ENCODE results near the gene ZDHHC9. TPM values are rescaled to one million over a fixed set of nuclear protein-coding genes. Genes with fewer than 3 reads are reported as not detected.
A peak's percentile ranks its signal among the peaks of the same experiment; 100 is the strongest.

Gene ZDHHC9
- total and polyA plus RNA-seq, 12 donors, result 4.2 to 22.8 (median 11.4) TPM

- DNase-seq, result no peak
- WGBS, 2 donors, result 88 to 95% methylated on average over 10 of the region's 10 CpGs
- Histone ChIP-seq H3K27me3 (peaks cover 0 to 5% (median 0%) of the 10 kb centered on the region in 7 donors), H3K9me3 (no peaks in the 10 kb centered on the region), H3K4me3 (peak overlapping the region in 1 of 10 donors; percentile 60), H3K4me1 (peaks cover 0 to 46% (median 0%) of the 10 kb centered on the region in 9 donors), H3K27ac (peak overlapping the region in 1 of 10 donors; percentile 78), H3K36me3 (peaks cover 0 to 3% (median 0%) of the 10 kb centered on the region in 9 donors)
- intact Hi-C loops (cut with DNase I), result no loop called here
- ATAC-seq, result no peak
- TF ChIP-seq, protein P1, sequence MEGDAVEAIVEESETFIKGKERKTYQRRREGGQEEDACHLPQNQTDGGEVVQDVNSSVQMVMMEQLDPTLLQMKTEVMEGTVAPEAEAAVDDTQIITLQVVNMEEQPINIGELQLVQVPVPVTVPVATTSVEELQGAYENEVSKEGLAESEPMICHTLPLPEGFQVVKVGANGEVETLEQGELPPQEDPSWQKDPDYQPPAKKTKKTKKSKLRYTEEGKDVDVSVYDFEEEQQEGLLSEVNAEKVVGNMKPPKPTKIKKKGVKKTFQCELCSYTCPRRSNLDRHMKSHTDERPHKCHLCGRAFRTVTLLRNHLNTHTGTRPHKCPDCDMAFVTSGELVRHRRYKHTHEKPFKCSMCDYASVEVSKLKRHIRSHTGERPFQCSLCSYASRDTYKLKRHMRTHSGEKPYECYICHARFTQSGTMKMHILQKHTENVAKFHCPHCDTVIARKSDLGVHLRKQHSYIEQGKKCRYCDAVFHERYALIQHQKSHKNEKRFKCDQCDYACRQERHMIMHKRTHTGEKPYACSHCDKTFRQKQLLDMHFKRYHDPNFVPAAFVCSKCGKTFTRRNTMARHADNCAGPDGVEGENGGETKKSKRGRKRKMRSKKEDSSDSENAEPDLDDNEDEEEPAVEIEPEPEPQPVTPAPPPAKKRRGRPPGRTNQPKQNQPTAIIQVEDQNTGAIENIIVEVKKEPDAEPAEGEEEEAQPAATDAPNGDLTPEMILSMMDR (IDR thresholded peaks at IDR 0.05), result no peak
Measured at GRCh38 chrX:129781680-129782495, 61.8 kb downstream of the ZDHHC9 start.

GRCh38 chrX:129781134-129781672 is 62.5 kb downstream of the ZDHHC9 start:
- Histone ChIP-seq H3K9me3 (no peaks in the 10 kb centered on the region), H3K27me3 (peaks cover 0 to 5% (median 0%) of the 10 kb centered on the region in 7 donors), H3K27ac (peak overlapping the region in 2 of 10 donors; percentile 22 to 93), H3K4me1 (peaks cover 0 to 52% (median 0%) of the 10 kb centered on the region in 9 donors), H3K4me3 (peak overlapping the region in 4 of 10 donors; percentile 18 to 60 (median 32)), H3K36me3 (peaks cover 0 to 3% (median 0%) of the 10 kb centered on the region in 9 donors)
- ATAC-seq (peak in 6 of 8 donors; percentile 35 to 53 (median 44)), DNase-seq (peak in 1 of 2 donors; percentile 23)
- intact Hi-C loops (cut with DNase I), result no loop called here
- TF ChIP-seq, protein P1 (IDR thresholded peaks at IDR 0.05), result no peak
- WGBS, 2 donors, result 78 to 79% methylated on average over 8 of the region's 8 CpGs

GRCh38 chrX:129780441-129781105 is 63.1 kb downstream of the ZDHHC9 start:
- no peak for ATAC-seq
- TF ChIP-seq, protein P1 (IDR thresholded peaks at IDR 0.05), result no peak
- WGBS, 2 donors, result 76 to 89% methylated on average over 6 of the region's 6 CpGs

GRCh38 chrX:129779747-129780146 is 63.9 kb downstream of the ZDHHC9 start, which contains the start of gene SASH3:
TSS of gene SASH3 (plus strand) at chrX:129779949. CDS start at chrX:129780098, 149 bp downstream.
- TF ChIP-seq, protein P1 (IDR thresholded peaks at IDR 0.05), result no peak
- Histone ChIP-seq H3K4me3 (peak within 1 kb of the TSS in 5 of 10 donors; percentile 18 to 60 (median 27)), H3K4me1 (peaks cover 0 to 43% (median 0%) of the 10 kb centered on the region in 9 donors), H3K9me3 (no peaks in the 10 kb centered on the region), H3K27ac (peak within 1 kb of the TSS in 4 of 10 donors; percentile 22 to 93 (median 29)), H3K27me3 (peaks cover 0 to 5% (median 0%) of the 10 kb centered on the region in 7 donors), H3K36me3 (peaks cover 0 to 3% (median 0%) of the 10 kb centered on the region in 9 donors)
- 63 to 76% methylated on average over 12 to 13 of the region's 13 CpGs for WGBS, 2 donors
- DNase-seq, result peak; percentile 26 to 38
- intact Hi-C loops (cut with DNase I), result no loop called here
- peak in 6 of 8 donors; percentile 49 to 71 (median 62) for ATAC-seq

More at GRCh38 chrX:129780441-129781105, 63.1 kb downstream of the ZDHHC9 start:
- Histone ChIP-seq H3K36me3 (peaks cover 0 to 3% (median 0%) of the 10 kb centered on the region in 9 donors), H3K9me3 (no peaks in the 10 kb centered on the region), H3K27ac (peak overlapping the region in 3 of 10 donors; percentile 22 to 93 (median 36)), H3K27me3 (peaks cover 0 to 5% (median 0%) of the 10 kb centered on the region in 7 donors), H3K4me3 (peak overlapping the region in 5 of 10 donors; percentile 18 to 60 (median 27)), H3K4me1 (peaks cover 0 to 49% (median 0%) of the 10 kb centered on the region in 9 donors)
- intact Hi-C loops (cut with DNase I), result no loop called here
- no peak for DNase-seq

Data from heart right ventricle (tissue), 16 donors.